GM19468 (cell line): ENCODE data around the gene TIMM10B.
"Not testable (repeated sequence)": the region's sequence is repeated elsewhere in the genome, so short reads cannot be mapped to it uniquely, and the experiment has no call there.

Source experiments
- ATAC-seq: cut with Tn5 transposase; IDR thresholded peaks from one replicate; pipeline ENCODE4 v1.9.1; 2021; ENCODE audit warnings: mild to moderate bottlenecking, moderate library complexity, moderate number of reproducible peaks; ENCODE audit not compliant: unreplicated experiment; ENCODE audit errors: extremely low read depth

TIMM10B gene

GRCh38 chr11:6498544-6498943 lies 17.2 kb downstream of the TIMM10B start:
- ATAC-seq, result no peak

GRCh38 chr11:6502382-6502781 lies 21.1 kb downstream of the TIMM10B start:
- ATAC-seq, result no peak

- ATAC-seq, result no peak
Observed at GRCh38 chr11:6504166-6504565, 22.9 kb downstream of the TIMM10B start.

DNA sequence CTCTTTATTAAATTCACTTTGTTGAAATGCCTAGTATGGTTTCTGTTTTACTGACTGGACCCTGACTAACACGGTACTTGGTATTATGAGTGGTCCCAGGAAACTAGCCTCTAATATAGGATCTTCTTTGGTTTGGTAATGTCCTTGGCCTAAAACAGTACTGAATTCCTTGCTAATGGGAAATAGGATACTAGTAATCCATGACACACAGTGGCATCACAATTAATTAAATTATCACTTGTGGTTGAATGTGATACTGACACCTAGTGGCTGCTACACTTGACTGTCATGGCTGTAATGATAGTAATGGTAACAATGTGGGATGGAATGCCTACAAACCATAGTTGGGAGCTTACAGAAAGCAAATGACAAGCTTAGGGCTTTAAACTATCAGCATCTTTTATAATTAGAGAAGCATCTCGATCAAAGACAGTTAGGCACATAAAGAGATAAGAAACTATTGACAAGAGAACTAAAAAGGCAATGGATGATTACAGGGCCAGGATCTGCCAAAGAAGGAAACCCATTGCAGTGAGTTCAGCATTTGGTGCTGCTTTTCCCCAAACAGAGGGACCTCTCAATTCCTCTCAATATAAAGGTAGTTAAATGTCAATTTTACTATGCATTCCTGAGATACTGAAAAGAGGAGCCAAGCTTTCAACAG lies 24.4 kb downstream of the TIMM10B start:
- ATAC-seq, result no peak

- no peak for ATAC-seq
Observed at GRCh38 chr11:6516865-6517264, 35.6 kb downstream of the TIMM10B start.

- no peak for ATAC-seq
Observed at GRCh38 chr11:6520265-6520664, 39.0 kb downstream of the TIMM10B start.

GRCh38 chr11:6521946-6522345 lies 40.6 kb downstream of the TIMM10B start:
- not testable (repeated sequence) for ATAC-seq

DNA sequence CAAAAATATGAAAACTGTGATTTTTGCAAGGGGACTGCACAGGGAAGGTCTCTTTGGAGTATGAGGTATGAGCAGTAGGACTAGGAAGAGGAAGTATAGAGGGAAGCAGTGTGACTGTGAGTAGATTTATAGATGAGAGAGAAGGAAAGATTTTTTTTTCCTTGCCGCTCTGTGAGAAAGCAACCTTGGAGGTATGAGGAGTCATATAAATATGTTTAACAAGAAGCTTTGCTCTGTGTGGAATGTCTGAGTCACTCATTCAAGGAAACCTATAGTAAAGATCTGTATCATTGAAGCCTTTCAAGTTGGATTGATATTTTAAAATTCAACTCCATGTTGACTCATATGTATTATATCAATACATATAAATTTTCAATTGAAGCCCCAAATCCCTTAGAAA lies 42.0 kb downstream of the TIMM10B start:
- no peak for ATAC-seq

DNA sequence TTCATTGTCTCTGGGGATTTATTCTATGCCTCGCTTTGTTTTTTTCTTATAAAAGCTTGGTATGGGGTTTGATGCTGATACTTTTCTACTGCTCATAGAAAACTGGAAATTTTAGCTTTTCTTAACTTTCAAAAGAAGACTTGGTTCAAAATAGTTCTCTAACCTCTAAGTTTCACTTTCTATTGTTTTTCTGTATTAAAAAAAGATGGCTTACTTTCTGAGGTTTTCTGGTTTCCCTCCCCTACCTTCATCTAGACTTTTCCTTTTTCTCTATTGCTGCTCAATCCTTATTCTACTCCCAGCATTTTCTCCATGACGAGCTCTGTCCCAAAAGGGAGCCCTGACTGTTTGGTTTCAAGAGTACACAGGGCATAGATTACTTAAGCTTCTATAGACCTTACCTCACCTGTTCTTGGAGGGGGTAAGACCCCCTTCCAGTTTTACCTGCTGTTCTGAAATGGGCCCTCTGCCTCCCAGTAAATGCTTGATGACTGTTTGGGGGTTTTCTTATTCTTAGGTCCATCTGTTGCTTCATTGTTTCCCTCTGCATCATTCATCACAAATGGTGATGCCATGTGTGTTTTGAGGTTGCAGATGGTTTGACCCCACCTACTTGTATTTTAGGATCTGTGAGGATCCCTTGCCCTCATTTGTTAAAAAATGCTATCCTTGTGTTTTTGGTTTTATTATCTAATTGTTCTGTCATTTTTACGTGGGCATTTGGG lies 45.3 kb downstream of the TIMM10B start:
- no peak for ATAC-seq

- ATAC-seq, result no peak
Observed at GRCh38 chr11:6529266-6529665, 48.0 kb downstream of the TIMM10B start.

- no peak for ATAC-seq
Observed at GRCh38 chr11:6530848-6531247, 49.5 kb downstream of the TIMM10B start.

GRCh38 chr11:6531267-6531752 lies 50.0 kb downstream of the TIMM10B start:
- ATAC-seq, result no peak
